HG02571 (cell line): Measurements from ENCODE around the gene MYOC.
"Not testable (repeated sequence)": the region's sequence is repeated elsewhere in the genome, so short reads cannot be mapped to it uniquely, and the experiment has no call there.

Experiments
- ATAC-seq: cut with Tn5 transposase; IDR thresholded peaks from one replicate; pipeline ENCODE4 v1.9.1; 2021; ENCODE audit warnings: mild to moderate bottlenecking, moderate library complexity; ENCODE audit not compliant: unreplicated experiment

MYOC gene

DNA sequence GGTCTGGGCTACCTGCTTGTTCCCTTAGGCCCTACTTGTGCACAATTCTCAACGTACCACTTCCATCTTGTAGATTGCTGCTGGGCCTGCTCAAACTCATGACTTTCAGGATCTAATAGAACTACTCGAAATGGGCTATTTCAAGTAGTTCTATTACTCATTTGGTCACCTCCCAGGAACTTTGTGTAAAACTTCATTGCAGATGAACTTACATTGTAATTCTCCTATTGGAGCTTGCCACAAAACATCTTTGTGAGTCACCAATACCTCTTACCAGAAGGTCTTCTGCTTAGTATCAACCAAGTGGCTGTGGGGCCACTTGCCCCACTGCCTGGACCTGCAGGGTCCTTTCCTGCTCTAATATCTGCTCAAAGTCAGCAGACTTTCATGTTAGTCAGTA lies 41.2 kb downstream of the MYOC start:
- no peak for ATAC-seq

DNA sequence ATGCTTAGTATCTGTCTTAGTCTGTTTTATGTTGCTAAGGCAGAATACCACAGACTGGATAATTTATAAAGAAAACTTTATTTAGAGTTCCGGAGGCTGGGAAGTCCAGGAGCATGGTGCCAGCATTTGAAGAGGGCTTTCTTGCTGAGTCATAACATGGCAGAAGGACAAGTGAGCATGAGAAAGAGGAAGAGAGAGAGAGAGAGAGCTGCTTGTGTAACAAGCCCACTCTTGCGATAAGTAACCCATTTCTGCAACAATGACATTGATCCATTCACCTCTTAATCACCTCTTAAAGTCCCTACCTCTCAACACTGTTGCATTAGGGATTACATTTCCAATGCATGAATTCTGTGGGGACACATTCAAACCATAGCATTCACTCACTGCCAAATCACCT lies 42.1 kb downstream of the MYOC start:
- ATAC-seq: no peak

DNA sequence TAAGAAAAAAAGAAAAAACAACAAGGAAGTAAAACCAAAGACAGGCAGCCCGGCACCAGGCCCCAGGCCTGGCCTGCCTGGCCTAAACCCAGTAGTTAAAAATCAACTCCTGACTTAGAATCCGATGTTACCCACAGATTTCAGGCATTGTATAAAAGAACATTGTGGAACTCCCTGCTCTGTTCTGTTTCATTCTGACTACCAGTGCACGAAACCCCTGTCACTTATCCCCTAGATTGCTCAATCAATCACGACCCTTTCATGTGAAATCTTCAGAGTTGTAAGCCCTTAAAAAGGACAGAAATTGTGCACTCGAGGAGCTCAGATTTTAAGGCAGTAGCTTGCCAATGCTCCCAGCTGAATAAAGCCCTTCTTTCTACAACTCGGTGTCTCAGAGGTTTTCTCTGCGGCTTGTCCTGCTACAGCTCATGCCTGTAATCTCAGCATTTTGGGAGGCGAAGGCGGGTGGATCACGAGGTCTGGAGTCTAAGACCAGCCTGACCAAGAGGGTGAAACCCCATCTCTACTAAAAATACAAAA lies 46.0 kb downstream of the MYOC start:
- ATAC-seq: no peak

DNA sequence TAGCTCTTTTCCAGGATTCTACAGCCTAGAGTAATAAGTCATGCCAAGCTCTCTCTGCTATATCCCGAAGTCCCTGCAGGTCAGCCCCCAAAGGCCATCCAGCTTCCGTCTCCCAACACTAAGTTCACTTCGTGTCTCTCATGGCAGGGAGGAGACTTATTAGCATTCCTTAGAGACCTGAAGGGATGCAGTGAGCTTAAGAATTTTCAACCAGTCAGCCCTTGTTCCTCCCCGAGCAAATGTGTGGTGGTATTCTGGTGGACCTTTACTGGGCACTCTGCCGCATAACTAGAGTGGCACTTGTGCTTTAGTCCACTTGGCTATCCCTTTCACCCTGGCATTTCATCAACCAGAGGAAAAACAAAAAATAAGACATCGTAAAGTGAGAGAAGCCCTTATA lies 49.4 kb downstream of the MYOC start:
- not testable (repeated sequence) for ATAC-seq

DNA sequence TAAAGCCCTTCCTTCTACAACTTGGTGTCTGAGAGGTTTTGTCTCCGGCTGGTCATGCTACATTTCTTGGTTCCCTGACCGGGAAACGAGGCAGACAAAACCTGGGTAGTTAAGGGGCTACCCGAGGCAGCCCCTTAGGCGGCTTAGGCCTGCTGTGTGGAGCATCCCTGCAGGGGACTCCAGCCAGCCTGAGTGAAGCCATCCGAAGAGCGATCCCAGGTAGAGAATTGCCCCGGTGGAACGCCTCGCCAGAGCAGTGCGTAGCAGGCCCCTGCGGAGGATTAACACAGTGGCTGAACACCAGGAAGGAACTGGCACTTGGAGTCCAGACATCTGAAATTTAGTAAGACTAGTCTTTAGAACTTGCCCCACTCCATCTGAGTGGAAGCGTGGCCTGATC lies 51.6 kb downstream of the MYOC start:
- no peak for ATAC-seq

DNA sequence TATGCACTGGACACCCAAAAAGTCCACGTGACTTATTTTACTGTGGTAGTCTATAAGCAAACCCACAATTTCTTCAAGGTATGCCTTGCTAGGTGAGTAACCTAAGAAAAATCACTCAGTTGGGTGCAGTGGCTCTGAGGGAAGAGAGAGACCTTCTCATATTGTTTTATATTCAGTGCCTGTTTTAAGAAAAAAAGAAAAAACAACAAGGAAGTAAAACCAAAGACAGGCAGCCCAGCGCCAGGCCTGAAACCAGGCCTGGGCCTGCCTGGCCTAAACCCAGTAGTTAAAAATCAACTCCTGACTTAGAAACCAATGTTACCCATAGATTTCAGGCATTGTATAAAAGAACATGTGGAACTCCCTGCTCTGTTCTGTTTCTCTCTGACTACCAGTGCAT lies 52.2 kb downstream of the MYOC start:
- not testable (repeated sequence) for ATAC-seq

DNA sequence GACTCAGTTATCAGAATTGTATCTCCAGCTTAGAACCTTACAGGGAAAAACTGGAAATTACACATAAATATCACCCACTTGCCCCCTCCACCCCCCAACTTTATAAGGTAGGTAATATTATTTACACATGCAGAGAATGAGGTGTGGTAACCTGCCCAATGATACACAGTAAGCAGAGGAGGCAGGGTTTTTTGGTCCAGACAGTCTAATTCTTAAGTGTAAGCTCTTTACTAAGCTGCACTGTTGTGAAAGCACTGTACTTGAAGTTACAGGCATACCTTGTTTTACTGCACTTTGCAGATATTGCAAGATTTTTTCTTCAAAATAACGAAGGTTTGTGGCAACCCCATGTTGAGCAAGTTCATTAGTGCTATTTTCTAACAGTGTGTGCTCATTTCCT lies 55.3 kb downstream of the MYOC start:
- ATAC-seq: no peak

DNA sequence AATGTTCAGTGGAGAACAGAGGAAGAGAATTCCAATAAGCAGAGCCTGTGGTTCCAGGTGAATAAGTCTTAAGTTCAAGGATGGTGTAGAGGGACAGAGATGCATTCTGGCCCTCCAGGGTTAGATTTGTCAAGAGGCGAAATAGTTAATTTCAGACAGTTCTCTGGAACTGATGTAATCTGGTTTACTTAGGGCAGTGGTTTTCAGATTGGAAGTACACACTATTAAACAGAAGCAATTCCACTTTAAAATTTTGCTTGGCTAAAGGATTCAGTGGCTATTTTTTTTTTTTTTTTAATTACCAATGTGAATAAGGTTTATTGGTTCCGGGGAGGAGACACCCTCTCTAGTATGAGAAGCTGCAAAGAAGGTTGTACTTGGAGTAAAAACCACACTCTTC lies 55.8 kb downstream of the MYOC start:
- no peak for ATAC-seq

DNA sequence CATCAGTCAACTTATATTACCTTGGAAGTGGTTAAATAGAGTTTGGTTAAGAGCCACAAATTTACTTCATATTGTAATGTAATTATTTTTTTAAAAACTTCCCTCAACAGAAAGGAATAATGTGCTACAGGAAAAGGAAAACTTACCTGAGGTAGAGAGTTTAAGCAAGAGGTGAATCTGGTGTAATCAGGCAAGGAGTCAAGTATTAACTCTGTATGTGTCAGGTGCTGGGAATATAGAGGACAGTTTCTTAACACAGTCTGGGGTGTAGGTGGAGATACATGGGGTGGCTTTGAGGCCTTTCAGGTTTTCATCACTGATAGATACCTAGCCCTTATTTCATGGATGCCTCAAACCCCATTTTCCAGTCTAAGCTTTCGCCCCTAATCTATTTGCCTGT lies 56.4 kb downstream of the MYOC start:
- no peak for ATAC-seq

DNA sequence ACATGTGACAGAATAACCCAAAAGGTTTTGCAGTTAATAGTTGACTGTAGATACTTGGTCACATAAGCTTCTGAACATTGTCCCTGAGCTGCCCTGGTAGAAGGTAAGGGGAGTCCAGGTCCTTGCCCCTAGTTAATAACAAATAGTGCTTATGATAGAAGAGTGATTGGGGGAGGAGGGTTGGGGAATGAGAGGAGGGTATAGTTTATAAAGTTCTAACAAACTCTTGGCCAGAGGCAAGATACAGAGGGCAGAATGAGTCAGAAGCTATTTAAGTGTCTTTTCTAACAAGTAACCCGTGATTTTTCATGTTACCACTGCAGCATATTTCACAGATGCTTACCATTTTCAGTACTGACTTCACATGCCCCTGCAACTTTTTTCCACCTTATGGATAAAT lies 57.2 kb downstream of the MYOC start:
- no peak for ATAC-seq

DNA sequence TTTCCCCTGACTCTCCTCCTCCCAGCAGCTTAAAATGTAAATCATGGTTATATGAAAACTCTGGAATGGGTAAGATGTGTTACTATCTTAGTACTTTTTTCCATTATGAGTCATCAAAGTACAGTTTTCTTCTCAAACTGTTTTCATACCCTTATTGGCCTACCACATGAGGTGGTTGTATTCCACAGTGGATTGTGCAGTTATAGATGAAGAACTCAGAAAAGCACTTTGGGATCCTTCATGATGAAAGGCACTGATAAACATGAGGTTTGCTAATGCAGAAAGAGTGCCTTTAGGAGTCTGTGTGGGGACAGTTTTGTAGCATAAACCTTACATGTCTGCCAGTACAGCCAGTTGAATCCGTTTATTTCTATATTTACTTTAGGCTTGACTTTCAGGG lies 62.5 kb downstream of the MYOC start:
- no peak for ATAC-seq

DNA sequence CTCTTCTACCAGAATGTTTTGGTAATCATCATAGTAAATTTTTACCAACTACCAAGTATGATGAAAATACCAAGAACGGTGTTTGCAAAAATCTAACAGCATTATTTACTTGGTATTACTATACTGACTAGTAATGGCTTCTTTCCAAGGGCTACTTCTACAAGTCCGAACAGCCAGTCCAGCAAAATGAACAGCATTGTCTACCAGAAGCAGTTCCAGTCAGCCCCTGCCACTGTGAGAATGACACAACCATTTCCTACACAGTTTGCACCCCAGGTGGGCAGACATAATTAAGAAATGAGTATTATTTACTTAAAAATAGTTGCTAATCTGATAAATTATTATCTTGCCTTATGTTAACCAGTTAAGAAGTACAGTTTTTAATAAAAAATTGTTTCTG lies 64.3 kb downstream of the MYOC start:
- ATAC-seq: no peak

DNA sequence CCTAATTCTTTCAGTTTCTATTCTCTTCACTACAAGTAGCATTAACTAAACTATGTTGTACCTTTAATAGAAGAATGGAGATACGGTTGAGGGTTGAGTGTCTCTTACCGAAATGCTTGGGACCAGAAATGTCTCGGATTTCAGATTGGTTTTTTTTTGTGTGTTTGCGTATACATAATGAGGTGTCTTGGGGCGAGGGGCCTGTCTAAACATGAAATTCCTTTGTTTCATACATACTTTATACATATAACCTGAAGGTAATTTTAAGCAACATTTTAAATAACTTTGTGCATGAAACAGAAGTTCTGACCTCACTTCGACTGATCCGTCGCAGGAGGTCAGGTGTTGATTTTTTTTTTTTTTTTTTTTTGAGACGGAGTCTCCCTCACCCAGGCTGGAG lies 66.8 kb downstream of the MYOC start:
- no peak for ATAC-seq
